Central memory CD8-positive, alpha-beta T cell (primary cell): ENCODE data around the gene ZDHHC11.
"Not testable (repeated sequence)": the region's sequence is repeated elsewhere in the genome, so short reads cannot be mapped to it uniquely, and the experiment has no call there.

Source experiments
- ATAC-seq: fragments of 150-1000 bp; cut with Tn5 transposase; replicated peaks from 2 replicates; pipeline ENCODE4 v1.10.0; 2022; ENCODE audit warnings: mild to moderate bottlenecking, moderate FRiP score, moderate number of reproducible peaks; ENCODE audit not compliant: poor library complexity, severe bottlenecking; ENCODE audit errors: extremely low read depth
- DNase-seq, 2 donors: peaks; one replicate each; pipeline ENCODE4 v3.0.0; 2021; ENCODE audit warnings: low spot score in 2 of 2
- H3K27ac Mint-ChIP-seq: one replicate; pipeline ENCODE4 v1.8.0; 2022; ENCODE audit warnings: low read depth, mild to moderate bottlenecking, moderate library complexity, mixed read lengths
- H3K27me3 Mint-ChIP-seq: one replicate; pipeline ENCODE4 v1.8.0; 2022; ENCODE audit warnings: mixed read lengths
- H3K36me3 Mint-ChIP-seq: one replicate; pipeline ENCODE4 v1.8.0; 2022; ENCODE audit warnings: mild to moderate bottlenecking, moderate library complexity, mixed read lengths; ENCODE audit not compliant: insufficient read depth
- H3K4me1 Mint-ChIP-seq: one replicate; pipeline ENCODE4 v1.8.0; 2022; ENCODE audit warnings: mixed read lengths
- H3K4me3 Mint-ChIP-seq: one replicate; pipeline ENCODE4 v1.8.0; 2022; ENCODE audit warnings: mild to moderate bottlenecking, moderate library complexity, mixed read lengths
- H3K9me3 Mint-ChIP-seq: one replicate; pipeline ENCODE4 v1.8.0; 2022; ENCODE audit warnings: mixed read lengths

Gene ZDHHC11

GRCh38 chr5:852431-853401 lies 1.9 kb upstream of the ZDHHC11 start:
- Mint-ChIP-seq H3K36me3 (no peaks in the 10 kb centered on the region), H3K9me3 (no peaks in the 10 kb centered on the region), H3K4me1 (no peaks in the 10 kb centered on the region), H3K4me3 (no peak overlapping the region), H3K27ac (no peak overlapping the region), H3K27me3 (no peaks in the 10 kb centered on the region)
- no peak for ATAC-seq
- DNase-seq: no peak

DNA sequence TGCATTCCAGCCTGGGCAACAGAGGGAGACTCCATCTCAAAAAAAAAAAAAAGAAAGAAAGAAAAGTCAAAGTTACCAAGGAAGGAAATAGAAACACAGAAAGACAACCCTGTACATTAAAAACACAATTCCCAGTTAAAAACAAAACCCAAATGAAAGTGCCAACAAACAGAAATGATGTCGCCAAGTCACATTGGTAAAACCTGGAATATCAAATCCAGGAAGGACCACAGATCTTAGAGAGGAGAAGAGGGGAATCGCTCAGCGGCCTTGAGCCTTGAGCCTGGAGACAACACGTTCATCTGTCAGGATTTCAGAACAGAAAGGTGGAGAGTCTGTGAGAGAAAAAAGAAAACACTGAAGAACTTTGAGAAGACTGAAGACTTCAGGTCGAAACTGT lies 1.2 kb upstream of the ZDHHC11 start:
- DNase-seq: no peak
- no peak overlapping the region for H3K27ac Mint-ChIP-seq
- ATAC-seq: no peak
- H3K9me3 Mint-ChIP-seq: no peaks in the 10 kb centered on the region
- H3K4me1 Mint-ChIP-seq: peaks cover under 1% of the 10 kb centered on the region
- no peak overlapping the region for H3K4me3 Mint-ChIP-seq
- H3K36me3 Mint-ChIP-seq: no peaks in the 10 kb centered on the region
- no peaks in the 10 kb centered on the region for H3K27me3 Mint-ChIP-seq

DNA sequence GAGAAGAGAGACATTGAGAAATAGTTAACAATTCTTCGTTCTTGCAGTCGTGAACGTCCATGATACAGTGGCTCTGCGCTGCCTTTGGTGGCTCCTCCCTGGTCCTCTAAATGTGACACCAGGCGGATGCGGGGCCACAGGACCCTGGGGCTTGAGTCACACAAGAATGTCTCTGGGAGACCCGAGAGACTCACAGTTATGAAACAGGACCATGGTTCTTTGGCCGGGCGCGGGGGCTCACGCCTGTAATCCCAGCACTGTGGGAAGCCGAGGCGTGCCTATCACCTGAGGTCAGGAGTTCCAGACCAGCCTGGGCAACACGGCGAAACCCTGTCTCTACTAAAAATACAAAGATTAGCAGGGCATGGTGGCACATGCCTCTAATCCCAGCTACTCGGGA lies 767 bp upstream of the ZDHHC11 start:
- peaks cover 3% of the 10 kb centered on the region for H3K36me3 Mint-ChIP-seq
- DNase-seq (no peak), ATAC-seq (no peak)
- no peak overlapping the region for H3K27ac Mint-ChIP-seq
- H3K4me3 Mint-ChIP-seq: no peak overlapping the region
- H3K4me1 Mint-ChIP-seq: peaks cover 5% of the 10 kb centered on the region
- H3K27me3 Mint-ChIP-seq: no peaks in the 10 kb centered on the region
- no peaks in the 10 kb centered on the region for H3K9me3 Mint-ChIP-seq

GRCh38 chr5:851076-851475 lies 290 bp upstream of the ZDHHC11 start:
- H3K36me3 Mint-ChIP-seq: peaks cover 3% of the 10 kb centered on the region
- ATAC-seq (no peak), DNase-seq (no peak)
- H3K4me1 Mint-ChIP-seq: peaks cover 9% of the 10 kb centered on the region
- no peak overlapping the region for H3K27ac Mint-ChIP-seq
- no peak overlapping the region for H3K4me3 Mint-ChIP-seq
- no peaks in the 10 kb centered on the region for H3K9me3 Mint-ChIP-seq
- no peaks in the 10 kb centered on the region for H3K27me3 Mint-ChIP-seq

- H3K4me3 Mint-ChIP-seq: no peak overlapping the region
- H3K36me3 Mint-ChIP-seq: peaks cover 3% of the 10 kb centered on the region
- H3K4me1 Mint-ChIP-seq: peaks cover 9% of the 10 kb centered on the region
- DNase-seq (no peak), ATAC-seq (no peak)
- H3K27ac Mint-ChIP-seq: no peak overlapping the region
- peaks cover 5% of the 10 kb centered on the region for H3K27me3 Mint-ChIP-seq
- H3K9me3 Mint-ChIP-seq: no peaks in the 10 kb centered on the region
Measured at GRCh38 chr5:849651-850301, 1.0 kb downstream of the ZDHHC11 start.

GRCh38 chr5:848671-849111 lies 2.1 kb downstream of the ZDHHC11 start:
- no peak overlapping the region for H3K27ac Mint-ChIP-seq
- H3K27me3 Mint-ChIP-seq: peaks cover 7% of the 10 kb centered on the region
- H3K9me3 Mint-ChIP-seq: no peaks in the 10 kb centered on the region
- peaks cover 9% of the 10 kb centered on the region for H3K4me1 Mint-ChIP-seq
- no peak for DNase-seq
- no peak for ATAC-seq
- H3K36me3 Mint-ChIP-seq: peaks cover 5% of the 10 kb centered on the region
- no peak overlapping the region for H3K4me3 Mint-ChIP-seq

GRCh38 chr5:847736-848135 lies 3.0 kb downstream of the ZDHHC11 start:
- not testable (repeated sequence) for H3K4me3 Mint-ChIP-seq, ATAC-seq, H3K27ac Mint-ChIP-seq, H3K4me1 Mint-ChIP-seq, H3K9me3 Mint-ChIP-seq, DNase-seq, H3K27me3 Mint-ChIP-seq, H3K36me3 Mint-ChIP-seq

GRCh38 chr5:847212-847611 lies 3.6 kb downstream of the ZDHHC11 start:
- H3K36me3 Mint-ChIP-seq, ATAC-seq, DNase-seq, H3K27me3 Mint-ChIP-seq, H3K4me3 Mint-ChIP-seq, H3K4me1 Mint-ChIP-seq, H3K9me3 Mint-ChIP-seq: not testable (repeated sequence)
- peak overlapping the region; percentile 7 for H3K27ac Mint-ChIP-seq

DNA sequence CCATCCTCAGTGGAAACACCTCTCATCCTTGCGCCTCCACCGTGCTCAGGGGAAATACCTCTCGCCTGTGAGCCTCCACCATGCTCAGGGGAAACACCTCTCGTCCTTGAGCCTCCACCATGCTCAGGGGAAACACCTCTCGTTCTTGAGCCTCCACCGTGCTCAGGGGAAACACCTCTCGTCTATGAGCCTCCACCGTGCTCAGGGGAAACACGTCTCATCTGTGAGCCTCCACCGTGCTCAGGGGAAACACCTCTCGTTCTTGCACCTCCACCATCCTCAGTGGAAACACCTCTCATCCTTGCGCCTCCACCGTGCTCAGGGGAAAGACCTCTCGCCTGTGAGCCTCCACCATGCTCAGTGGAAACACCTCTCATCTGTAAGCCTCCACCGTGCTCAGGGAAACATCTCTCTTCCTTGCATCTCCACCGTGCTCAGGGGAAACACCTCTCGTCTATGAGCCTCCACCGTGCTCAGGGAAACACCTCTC lies 4.1 kb downstream of the ZDHHC11 start:
- not testable (repeated sequence) for H3K4me1 Mint-ChIP-seq, DNase-seq, H3K36me3 Mint-ChIP-seq, H3K9me3 Mint-ChIP-seq, H3K4me3 Mint-ChIP-seq
- Mint-ChIP-seq H3K27ac (peak overlapping the region; percentile 7), H3K27me3 (peaks cover 10% of the 10 kb centered on the region)
- ATAC-seq: peak; percentile 22

GRCh38 chr5:845676-846601 lies 4.8 kb downstream of the ZDHHC11 start:
- peaks cover 13% of the 10 kb centered on the region for H3K27me3 Mint-ChIP-seq
- not testable (repeated sequence) for H3K9me3 Mint-ChIP-seq, DNase-seq, ATAC-seq, H3K4me1 Mint-ChIP-seq, H3K27ac Mint-ChIP-seq, H3K36me3 Mint-ChIP-seq, H3K4me3 Mint-ChIP-seq

DNA sequence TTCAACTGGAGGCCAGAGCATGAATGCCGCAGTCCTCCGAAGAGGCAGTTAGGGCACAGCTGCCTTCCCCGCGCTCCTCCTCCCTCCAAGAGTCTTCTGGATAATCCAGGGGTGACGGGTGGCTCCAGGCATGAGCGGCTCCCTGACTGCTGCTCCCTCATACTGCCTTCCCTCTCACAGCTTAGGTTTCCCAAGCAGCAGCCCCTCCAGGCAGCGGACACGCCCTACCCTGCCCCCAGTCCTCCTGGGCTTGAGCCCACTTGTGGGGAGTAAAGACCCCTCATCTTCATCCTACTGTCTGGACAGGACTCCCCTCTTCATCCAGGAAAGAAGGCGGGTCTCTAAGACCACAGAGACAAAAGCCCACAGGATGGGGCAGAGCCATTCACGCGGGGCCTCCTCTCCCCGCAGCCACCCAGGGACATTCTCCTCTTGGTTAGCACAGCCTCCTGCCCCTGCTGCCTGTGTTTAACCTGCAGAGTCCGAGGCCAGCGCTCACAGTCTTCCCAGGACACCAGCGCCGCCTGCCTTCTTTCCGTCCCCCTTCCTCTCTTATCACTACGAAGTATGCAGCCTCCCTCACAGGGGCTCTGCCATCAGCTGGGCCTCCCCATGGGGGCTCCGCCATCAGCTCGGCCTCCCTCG lies 5.6 kb downstream of the ZDHHC11 start:
- H3K36me3 Mint-ChIP-seq, ATAC-seq: not testable (repeated sequence)

DNA sequence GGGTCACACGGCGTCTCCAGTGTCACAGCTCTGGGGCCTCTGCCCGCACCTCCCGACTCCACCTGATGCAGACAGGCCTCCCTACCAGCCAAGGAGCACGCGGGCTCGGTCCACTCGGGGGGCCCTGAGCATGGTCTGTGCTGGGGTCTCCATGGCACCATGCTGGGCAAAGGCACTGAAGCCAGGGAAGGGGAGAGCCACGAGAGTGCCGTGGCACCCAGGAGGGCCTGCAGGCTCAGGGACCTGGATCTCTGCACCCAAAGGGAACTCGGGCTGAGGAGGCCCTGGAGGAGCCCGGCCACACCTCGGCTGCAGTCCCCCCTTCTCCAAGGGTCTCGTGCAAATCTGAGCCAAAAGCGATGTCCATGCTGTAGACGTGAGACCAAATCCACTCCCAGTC lies 6.4 kb downstream of the ZDHHC11 start:
- not testable (repeated sequence) for H3K4me3 Mint-ChIP-seq, H3K4me1 Mint-ChIP-seq, DNase-seq, ATAC-seq, H3K27ac Mint-ChIP-seq, H3K36me3 Mint-ChIP-seq, H3K9me3 Mint-ChIP-seq
- peaks cover 13% of the 10 kb centered on the region for H3K27me3 Mint-ChIP-seq

More for the DNA sequence above, 5.6 kb downstream of the ZDHHC11 start:
- peaks cover 13% of the 10 kb centered on the region for H3K27me3 Mint-ChIP-seq
- H3K4me3 Mint-ChIP-seq, DNase-seq, H3K27ac Mint-ChIP-seq, H3K4me1 Mint-ChIP-seq, H3K9me3 Mint-ChIP-seq: not testable (repeated sequence)
